K562 (cell line): ENCODE measurements around the gene DNM1. TPM values are rescaled to one million over a fixed set of nuclear protein-coding genes. Genes with fewer than 3 reads are reported as not detected.

Experiments
- ATF1 ChIP-seq, 2 experiments: fragments of 450-650 bp in 1 of 2; IDR thresholded peaks; 2 replicates each; pipeline ENCODE4 v1.6.1; 2016; ENCODE audit warnings: missing compliant biosample characterization in 1 of 2, missing genetic modification characterization in 1 of 2
- CHD2 ChIP-seq: IDR thresholded peaks from 2 replicates; pipeline ENCODE4 v1.6.1; 2011; ENCODE audit warnings: low read depth, low read length
- FIP1L1 ChIP-seq: fragments of 200-400 bp; formaldehyde crosslinking; IDR thresholded peaks from 2 replicates; pipeline ENCODE4 v1.6.1; 2018; ENCODE audit warnings: mild to moderate bottlenecking, low read depth, low read length; ENCODE audit not compliant: poor library complexity, severe bottlenecking
- HDAC2 ChIP-seq: fragments of 450-650 bp; IDR thresholded peaks from 2 replicates; pipeline ENCODE4 v1.6.1; 2016; ENCODE audit warnings: mild to moderate bottlenecking
- HDAC6 ChIP-seq: IDR thresholded peaks from 2 replicates; pipeline ENCODE4 v1.6.1; 2012; ENCODE audit warnings: low read depth, mild to moderate bottlenecking, control low read depth, inconsistent platforms, low read length, moderate library complexity
- MECOM ChIP-seq: fragments of 250-450 bp; sonication (Bioruptor Pico); IDR thresholded peaks from 2 replicates; pipeline ENCODE4 v1.8.0; 2022; ENCODE audit warnings: inconsistent platforms
- MYC ChIP-seq, 2 experiments: fragments of 250-450 bp in 1 of 2; sonication (Bioruptor Pico) in 1 of 2; IDR thresholded peaks; 2 replicates each; pipeline versions ENCODE4 v1.5.1 to v1.6.1; 2012 to 2021; ENCODE audit warnings: low read depth in 2 of 2, borderline replicate concordance in 1 of 2, improper control_type of control experiment in 1 of 2, low read length in 1 of 2, mild to moderate bottlenecking in 1 of 2, moderate library complexity in 1 of 2
- NFIC ChIP-seq: fragments of 450-650 bp; IDR thresholded peaks from 2 replicates; pipeline ENCODE4 v1.6.1; 2017; ENCODE audit warnings: mild to moderate bottlenecking, inconsistent platforms
- PCBP1 ChIP-seq: fragments of 200-400 bp; formaldehyde crosslinking; IDR thresholded peaks from 2 replicates; pipeline ENCODE4 v1.6.1; 2018; ENCODE audit warnings: mild to moderate bottlenecking, low read depth, low read length; ENCODE audit not compliant: poor library complexity, severe bottlenecking
- PHB2 ChIP-seq: fragments of 450-650 bp; IDR thresholded peaks from 2 replicates; pipeline ENCODE4 v1.6.1; 2017; ENCODE audit warnings: low read depth
- POLR2G ChIP-seq: fragments of 200-400 bp; formaldehyde crosslinking; IDR thresholded peaks from 2 replicates; pipeline ENCODE4 v1.6.1; 2017; ENCODE audit warnings: low read depth, mild to moderate bottlenecking, antibody characterized with exemption, low read length, moderate library complexity
- SAP30 ChIP-seq: fragments of 200-600 bp; sonication (generic); IDR thresholded peaks from 2 replicates; pipeline ENCODE4 v1.6.1; 2012; ENCODE audit warnings: borderline replicate concordance, low read depth, mild to moderate bottlenecking, moderate library complexity, low read length, control low read depth, inconsistent platforms; ENCODE audit not compliant: insufficient read depth, poor library complexity, severe bottlenecking
- SIRT6 ChIP-seq: IDR thresholded peaks from one replicate; pipeline ENCODE4 v1.6.1; 2012; ENCODE audit warnings: low read depth, mild to moderate bottlenecking, control low read depth, inconsistent platforms, low read length, moderate library complexity
- SPI1 ChIP-seq: IDR thresholded peaks from 2 replicates; pipeline ENCODE4 v1.6.1; 2011; ENCODE audit warnings: low read depth, low read length, control low read depth, borderline replicate concordance
- SRF ChIP-seq, 2 experiments: fragments of 250-450, 450-650 bp in 1 of 2; sonication (Bioruptor Pico) in 1 of 2; sonication (generic) in 1 of 2; formaldehyde crosslinking; IDR thresholded peaks; 2 replicates each; pipeline versions ENCODE4 v1.5.0 to v1.5.1; 2020 to 2022; ENCODE audit warnings: mild to moderate bottlenecking in 1 of 2, missing genetic modification reagents in 1 of 2
- SRSF3 ChIP-seq: fragments of 200-400 bp; formaldehyde crosslinking; IDR thresholded peaks from 2 replicates; pipeline ENCODE4 v1.6.1; 2016; ENCODE audit warnings: mild to moderate bottlenecking, low read length, moderate library complexity; ENCODE audit not compliant: insufficient read depth
- ZNF609 ChIP-seq: sonication (generic); formaldehyde crosslinking; IDR thresholded peaks from 2 replicates; pipeline ENCODE4 v1.8.1; 2023; ENCODE audit warnings: missing genetic modification reagents, mild to moderate bottlenecking, borderline replicate concordance
- polyA plus RNA-seq, 8 experiments: library from polyadenylated mRNA; depleted of rRNA in 4 of 8; stranded (reverse) in 5 of 8; unstranded in 3 of 8; fragments of >200 nt; fragmentation: Nextera tagmentation in 2 of 8; fragmentation: Illumina TruSeq in 1 of 8; extraction: Ambion mirVana in 2 of 8; extraction: Trizol in 1 of 8; gene quantifications; 2 replicates each; pipeline versions ENCODE4 v1.2.1 to v1.2.3, GENCODE V29; 2011 to 2014; ENCODE audit warnings: inconsistent platforms in 1 of 8, missing spikeins in 1 of 8
- total RNA-seq, 7 experiments: library from RNA; depleted of rRNA in 6 of 7; stranded (reverse); fragments of >200 nt in 6 of 7; fragmentation: Illumina TruSeq in 2 of 7; extraction: Trizol in 2 of 7; gene quantifications; 2 replicates each; pipeline versions ENCODE4 v1.2.1 to v1.2.3, GENCODE V29; 2011 to 2021; ENCODE audit warnings: low replicate concordance in 1 of 7
- TF ChIP-seq, protein P1 (sequence below), 3 experiments: IDR thresholded peaks in 2 of 3; conservative IDR thresholded peaks in 1 of 3; 2 replicates each; pipeline ENCODE4 v1.5.1; 2011 to 2012; ENCODE audit warnings: low read length in 3 of 3, mild to moderate bottlenecking in 3 of 3, control low read depth in 2 of 3, improper control_type of control experiment in 1 of 3, inconsistent platforms in 1 of 3, low read depth in 1 of 3, mixed read lengths in 1 of 3, moderate library complexity in 1 of 3; ENCODE audit not compliant: insufficient read depth in 2 of 3

The DNM1 gene
- total and polyA plus RNA-seq, 9 of the 15 experiments (the other 6 are each of a cell fraction or from before 2014, with no cell fraction given) = 0.39 to 23.1 (median 9.1) TPM

DNA sequence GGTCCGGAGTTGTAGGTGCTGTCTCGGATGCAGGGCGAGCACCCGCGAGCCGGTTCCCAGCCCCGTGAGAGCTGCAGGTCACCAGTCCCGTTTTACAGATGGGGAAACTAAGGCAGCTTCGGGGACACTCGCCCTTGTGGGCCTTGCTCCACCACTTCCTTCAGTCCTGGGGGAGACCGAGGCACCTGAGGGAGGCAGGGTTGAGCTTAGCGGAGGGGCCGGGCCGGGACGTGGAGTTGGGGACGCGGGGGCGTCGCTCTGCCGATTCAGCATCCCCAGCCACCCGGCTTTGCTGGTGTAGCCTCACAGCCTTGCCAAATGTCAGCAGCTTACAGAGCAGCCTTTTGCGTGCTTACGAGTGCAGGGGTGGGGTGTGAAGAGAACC lies 42.6 kb upstream of the DNM1 start (continued):
- TF ChIP-seq POLR2G (peak; percentile 5; the same call in 1 of the 2 replicates), SPI1 (no peak), ATF1 (CRISPR knock-in tag; IDR thresholded peaks at IDR 0.05) (no peak), ATF1 (tag; IDR thresholded peaks at IDR 0.05) (peak; percentile 76), SIRT6 (no peak), PHB2 (peak; percentile 66; the same call in 1 of the 2 replicates), SRF (CRISPR knock-in tag; IDR thresholded peaks at IDR 0.05) (no peak), MYC (IDR thresholded peaks at IDR 0.05; ENCODE audit: low read depth, low read length) (no peak; the same call in 1 of the 2 replicates), MYC (CRISPR knock-in tag; IDR thresholded peaks at IDR 0.05; ENCODE audit: borderline replicate concordance, low read depth) (peak; percentile 96), HDAC2 (peak; percentile 92), SRSF3 (0 out of 2 replicates have a peak, but pooled peaks have one; percentile 27), NFIC (no peak), CHD2 (0 out of 2 replicates have a peak, but pooled peaks have one; percentile 32), PCBP1 (no peak), SAP30 (peak; percentile 36), ZNF609 (CRISPR knock-in tag) (no peak), HDAC6 (0 out of 2 replicates have a peak, but pooled peaks have one; percentile 13), MECOM (CRISPR knock-in tag) (no peak), FIP1L1 (peak; percentile 72)
- TF ChIP-seq, protein P1, sequence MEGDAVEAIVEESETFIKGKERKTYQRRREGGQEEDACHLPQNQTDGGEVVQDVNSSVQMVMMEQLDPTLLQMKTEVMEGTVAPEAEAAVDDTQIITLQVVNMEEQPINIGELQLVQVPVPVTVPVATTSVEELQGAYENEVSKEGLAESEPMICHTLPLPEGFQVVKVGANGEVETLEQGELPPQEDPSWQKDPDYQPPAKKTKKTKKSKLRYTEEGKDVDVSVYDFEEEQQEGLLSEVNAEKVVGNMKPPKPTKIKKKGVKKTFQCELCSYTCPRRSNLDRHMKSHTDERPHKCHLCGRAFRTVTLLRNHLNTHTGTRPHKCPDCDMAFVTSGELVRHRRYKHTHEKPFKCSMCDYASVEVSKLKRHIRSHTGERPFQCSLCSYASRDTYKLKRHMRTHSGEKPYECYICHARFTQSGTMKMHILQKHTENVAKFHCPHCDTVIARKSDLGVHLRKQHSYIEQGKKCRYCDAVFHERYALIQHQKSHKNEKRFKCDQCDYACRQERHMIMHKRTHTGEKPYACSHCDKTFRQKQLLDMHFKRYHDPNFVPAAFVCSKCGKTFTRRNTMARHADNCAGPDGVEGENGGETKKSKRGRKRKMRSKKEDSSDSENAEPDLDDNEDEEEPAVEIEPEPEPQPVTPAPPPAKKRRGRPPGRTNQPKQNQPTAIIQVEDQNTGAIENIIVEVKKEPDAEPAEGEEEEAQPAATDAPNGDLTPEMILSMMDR (IDR thresholded peaks at IDR 0.05 in 2 of 3, conservative IDR thresholded peaks at IDR 0.05 in 1 of 3; ENCODE audit: insufficient read depth in 2 of 3, low read depth in 1 of 3, low read length in 3 of 3) = peak in 1 of 3 experiments; percentile 22; a peak in 1 of 6 replicates
